ENCODE data around the gene SLC9A8. TPM values are rescaled to one million over a fixed set of nuclear protein-coding genes. Genes with fewer than 3 reads are reported as not detected.

SLC9A8 gene
- polyA plus RNA-seq, 1 donor from 2014 or later, result 6.7 TPM

GRCh38 chr20:49808753-49809152, 3.9 kb upstream of the SLC9A8 start:
- no peak overlapping the region for H3K27ac ChIP-seq (ENCODE audit: low read length)
- H3K9me2 ChIP-seq (ENCODE audit: insufficient read depth, low read length), result no peaks in the 10 kb centered on the region
- H3K4me2 ChIP-seq (ENCODE audit: low read length), result no peak overlapping the region
- TF ChIP-seq RAD21 (conservative IDR thresholded peaks at IDR 0.05) (no peak), MXI1 (conservative IDR thresholded peaks at IDR 0.05; ENCODE audit: poor library complexity, severe bottlenecking) (no peak), EZH2 (IDR thresholded peaks at IDR 0.05; ENCODE audit: borderline replicate concordance, insufficient read depth, low read length, poor library complexity, severe bottlenecking) (no peak), SMC3 (conservative IDR thresholded peaks at IDR 0.05; ENCODE audit: poor library complexity) (no peak), TAF1 (IDR thresholded peaks at IDR 0.05; ENCODE audit: low read depth) (no peak), CTCF (IDR thresholded peaks at IDR 0.05; ENCODE audit: poor library complexity, severe bottlenecking) (no peak), EP300 (conservative IDR thresholded peaks at IDR 0.05; ENCODE audit: poor library complexity, severe bottlenecking) (no peak), POLR2AphosphoS5 (IDR thresholded peaks at IDR 0.05) (no peak)
- TF ChIP-seq, protein P1, sequence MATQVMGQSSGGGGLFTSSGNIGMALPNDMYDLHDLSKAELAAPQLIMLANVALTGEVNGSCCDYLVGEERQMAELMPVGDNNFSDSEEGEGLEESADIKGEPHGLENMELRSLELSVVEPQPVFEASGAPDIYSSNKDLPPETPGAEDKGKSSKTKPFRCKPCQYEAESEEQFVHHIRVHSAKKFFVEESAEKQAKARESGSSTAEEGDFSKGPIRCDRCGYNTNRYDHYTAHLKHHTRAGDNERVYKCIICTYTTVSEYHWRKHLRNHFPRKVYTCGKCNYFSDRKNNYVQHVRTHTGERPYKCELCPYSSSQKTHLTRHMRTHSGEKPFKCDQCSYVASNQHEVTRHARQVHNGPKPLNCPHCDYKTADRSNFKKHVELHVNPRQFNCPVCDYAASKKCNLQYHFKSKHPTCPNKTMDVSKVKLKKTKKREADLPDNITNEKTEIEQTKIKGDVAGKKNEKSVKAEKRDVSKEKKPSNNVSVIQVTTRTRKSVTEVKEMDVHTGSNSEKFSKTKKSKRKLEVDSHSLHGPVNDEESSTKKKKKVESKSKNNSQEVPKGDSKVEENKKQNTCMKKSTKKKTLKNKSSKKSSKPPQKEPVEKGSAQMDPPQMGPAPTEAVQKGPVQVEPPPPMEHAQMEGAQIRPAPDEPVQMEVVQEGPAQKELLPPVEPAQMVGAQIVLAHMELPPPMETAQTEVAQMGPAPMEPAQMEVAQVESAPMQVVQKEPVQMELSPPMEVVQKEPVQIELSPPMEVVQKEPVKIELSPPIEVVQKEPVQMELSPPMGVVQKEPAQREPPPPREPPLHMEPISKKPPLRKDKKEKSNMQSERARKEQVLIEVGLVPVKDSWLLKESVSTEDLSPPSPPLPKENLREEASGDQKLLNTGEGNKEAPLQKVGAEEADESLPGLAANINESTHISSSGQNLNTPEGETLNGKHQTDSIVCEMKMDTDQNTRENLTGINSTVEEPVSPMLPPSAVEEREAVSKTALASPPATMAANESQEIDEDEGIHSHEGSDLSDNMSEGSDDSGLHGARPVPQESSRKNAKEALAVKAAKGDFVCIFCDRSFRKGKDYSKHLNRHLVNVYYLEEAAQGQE (IDR thresholded peaks at IDR 0.05; ENCODE audit: borderline replicate concordance), result no peak
- H2AFZ ChIP-seq (ENCODE audit: low read depth, low read length), result no peak overlapping the region
- no peak overlapping the region for H3K9ac ChIP-seq (ENCODE audit: low read length)
- H3K4me3 ChIP-seq (ENCODE audit: low read length), result no peak overlapping the region
- no peaks in the 10 kb centered on the region for H3K27me3 ChIP-seq (ENCODE audit: insufficient read depth, low read depth, low read length)
- H3K36me3 ChIP-seq (ENCODE audit: insufficient read depth, low read length), result no peaks in the 10 kb centered on the region
- H3F3A ChIP-seq (ENCODE audit: insufficient read depth, low read length, poor library complexity, severe bottlenecking), result no peaks in the 10 kb centered on the region
- no peaks in the 10 kb centered on the region for H3K9me3 ChIP-seq (ENCODE audit: low read length)
- H3K79me2 ChIP-seq (replicated peaks; ENCODE audit: insufficient read depth, low read length), result peaks cover 6% of the 10 kb centered on the region
- H4K20me1 ChIP-seq (ENCODE audit: insufficient read depth), result no peaks in the 10 kb centered on the region

DNA sequence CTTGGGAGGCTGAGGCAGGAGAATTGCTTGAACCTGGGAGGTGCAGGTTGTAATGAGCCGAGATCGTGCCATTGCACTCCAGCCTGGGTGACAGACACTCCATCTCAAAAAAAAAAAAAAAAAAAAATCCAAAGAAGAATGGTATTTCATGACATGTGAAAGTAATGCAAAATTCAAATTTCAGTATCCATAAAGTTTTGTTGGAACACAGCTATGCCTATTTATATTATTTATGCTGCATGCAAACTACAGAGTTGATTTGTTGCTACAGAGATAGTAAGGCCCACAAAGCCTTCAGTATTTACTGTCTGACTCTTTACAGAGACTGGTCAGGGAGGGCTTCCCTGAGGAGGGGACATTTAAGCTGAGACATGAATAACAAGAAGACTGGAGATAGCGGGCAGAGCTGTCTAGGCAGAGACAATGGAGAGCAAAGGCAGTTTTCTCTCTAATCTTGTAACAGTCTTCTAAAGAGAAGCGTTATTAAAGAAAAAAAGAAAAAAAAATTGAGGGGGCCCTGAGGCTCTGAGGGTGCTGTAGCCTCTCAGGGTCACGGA, 2.7 kb upstream of the SLC9A8 start:
- H3K4me2 ChIP-seq (ENCODE audit: low read length), result no peak overlapping the region
- no peaks in the 10 kb centered on the region for H3K9me3 ChIP-seq (ENCODE audit: low read length)
- no peak overlapping the region for H3K9ac ChIP-seq (ENCODE audit: low read length)
- no peaks in the 10 kb centered on the region for H3K9me2 ChIP-seq (ENCODE audit: insufficient read depth, low read length)
- H3F3A ChIP-seq (ENCODE audit: insufficient read depth, low read length, poor library complexity, severe bottlenecking), result no peaks in the 10 kb centered on the region
- H2AFZ ChIP-seq (ENCODE audit: low read depth, low read length), result no peak overlapping the region
- H3K4me3 ChIP-seq (ENCODE audit: low read length), result no peak overlapping the region
- TF ChIP-seq TAF1 (IDR thresholded peaks at IDR 0.05; ENCODE audit: low read depth) (no peak), MXI1 (conservative IDR thresholded peaks at IDR 0.05; ENCODE audit: poor library complexity, severe bottlenecking) (no peak), EZH2 (IDR thresholded peaks at IDR 0.05; ENCODE audit: borderline replicate concordance, insufficient read depth, low read length, poor library complexity, severe bottlenecking) (no peak), RAD21 (conservative IDR thresholded peaks at IDR 0.05) (no peak), POLR2AphosphoS5 (IDR thresholded peaks at IDR 0.05) (no peak), EP300 (conservative IDR thresholded peaks at IDR 0.05; ENCODE audit: poor library complexity, severe bottlenecking) (no peak), SMC3 (conservative IDR thresholded peaks at IDR 0.05; ENCODE audit: poor library complexity) (no peak), CTCF (IDR thresholded peaks at IDR 0.05; ENCODE audit: poor library complexity, severe bottlenecking) (no peak)
- TF ChIP-seq, protein P1 (IDR thresholded peaks at IDR 0.05; ENCODE audit: borderline replicate concordance), result no peak
- no peak overlapping the region for H3K27ac ChIP-seq (ENCODE audit: low read length)
- H3K79me2 ChIP-seq (replicated peaks; ENCODE audit: insufficient read depth, low read length), result peaks cover 6% of the 10 kb centered on the region
- no peaks in the 10 kb centered on the region for H3K36me3 ChIP-seq (ENCODE audit: insufficient read depth, low read length)
- no peaks in the 10 kb centered on the region for H4K20me1 ChIP-seq (ENCODE audit: insufficient read depth)
- no peaks in the 10 kb centered on the region for H3K27me3 ChIP-seq (ENCODE audit: insufficient read depth, low read depth, low read length)

Measured in neural cell (in vitro differentiated cells).